NCI-H146 (cell line): ENCODE data around the gene MYORG.
A peak's percentile ranks its signal among the peaks of the same experiment; 100 is the strongest.

Experiments used
- DNase-seq: peaks from one replicate; lab custom pipeline; 2025; lab: John Stamatoyannopoulos, UW

MYORG gene

DNA sequence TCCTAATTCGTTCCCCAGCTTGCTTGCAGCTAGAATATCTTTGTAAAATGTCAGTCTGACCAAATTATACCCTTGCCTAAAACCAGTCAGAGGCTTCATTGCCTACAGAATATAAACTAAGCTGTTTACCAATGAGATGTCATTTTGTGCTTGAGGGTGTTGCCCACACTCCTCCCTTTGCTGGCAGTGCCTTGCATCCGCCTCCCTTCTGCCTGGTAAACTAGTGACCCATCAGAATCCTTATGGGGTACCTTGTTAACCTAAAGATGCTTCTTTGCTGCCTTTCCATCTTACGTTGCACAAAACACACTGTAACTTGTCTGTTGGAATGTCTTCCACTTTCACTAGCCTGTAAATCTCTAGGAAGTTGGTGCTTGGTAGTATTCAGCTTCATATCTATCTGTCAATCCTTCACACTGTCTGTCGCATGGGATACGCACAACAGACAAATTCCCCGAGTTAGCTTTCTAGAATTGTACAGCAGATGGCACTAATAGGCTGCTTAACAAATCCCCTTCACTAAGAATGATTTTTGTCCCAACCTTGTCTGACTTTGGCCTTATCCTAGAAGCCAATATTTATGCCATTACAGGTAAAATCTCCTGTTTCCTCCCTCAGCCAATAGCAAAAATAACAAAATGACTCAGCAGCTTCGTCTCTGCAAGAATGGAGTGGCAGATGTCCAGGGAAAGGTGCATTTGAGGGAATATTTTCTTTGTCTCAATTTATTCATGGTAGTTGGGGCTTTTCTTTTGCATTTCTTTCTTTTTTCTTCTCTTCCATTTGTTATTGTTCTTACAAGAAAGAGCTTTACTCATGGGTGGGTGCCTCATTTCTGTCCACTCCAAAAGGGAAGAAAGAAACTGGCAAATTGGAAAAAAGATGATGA is 44.4 kb downstream of the MYORG start:
- DNase-seq = peak; percentile 38

DNA sequence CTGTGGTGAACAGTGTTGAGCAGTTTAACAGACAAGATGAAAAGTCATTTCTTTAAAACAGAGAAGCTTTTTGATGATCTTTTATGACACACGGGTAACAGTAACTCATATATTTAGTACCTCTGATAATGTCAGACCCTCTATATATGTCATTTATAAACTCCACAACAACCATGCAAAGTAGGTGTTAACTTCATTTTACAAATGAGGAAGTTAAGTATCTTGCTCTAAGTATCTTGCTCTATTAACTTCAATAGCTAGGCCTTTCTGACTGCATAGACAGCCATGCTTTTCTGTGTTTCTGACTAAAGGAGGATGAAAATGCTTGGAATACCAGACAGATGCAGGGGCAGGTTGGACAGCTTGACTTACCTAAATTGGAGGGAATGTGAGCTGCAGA is 45.5 kb downstream of the MYORG start:
- DNase-seq = no peak

DNA sequence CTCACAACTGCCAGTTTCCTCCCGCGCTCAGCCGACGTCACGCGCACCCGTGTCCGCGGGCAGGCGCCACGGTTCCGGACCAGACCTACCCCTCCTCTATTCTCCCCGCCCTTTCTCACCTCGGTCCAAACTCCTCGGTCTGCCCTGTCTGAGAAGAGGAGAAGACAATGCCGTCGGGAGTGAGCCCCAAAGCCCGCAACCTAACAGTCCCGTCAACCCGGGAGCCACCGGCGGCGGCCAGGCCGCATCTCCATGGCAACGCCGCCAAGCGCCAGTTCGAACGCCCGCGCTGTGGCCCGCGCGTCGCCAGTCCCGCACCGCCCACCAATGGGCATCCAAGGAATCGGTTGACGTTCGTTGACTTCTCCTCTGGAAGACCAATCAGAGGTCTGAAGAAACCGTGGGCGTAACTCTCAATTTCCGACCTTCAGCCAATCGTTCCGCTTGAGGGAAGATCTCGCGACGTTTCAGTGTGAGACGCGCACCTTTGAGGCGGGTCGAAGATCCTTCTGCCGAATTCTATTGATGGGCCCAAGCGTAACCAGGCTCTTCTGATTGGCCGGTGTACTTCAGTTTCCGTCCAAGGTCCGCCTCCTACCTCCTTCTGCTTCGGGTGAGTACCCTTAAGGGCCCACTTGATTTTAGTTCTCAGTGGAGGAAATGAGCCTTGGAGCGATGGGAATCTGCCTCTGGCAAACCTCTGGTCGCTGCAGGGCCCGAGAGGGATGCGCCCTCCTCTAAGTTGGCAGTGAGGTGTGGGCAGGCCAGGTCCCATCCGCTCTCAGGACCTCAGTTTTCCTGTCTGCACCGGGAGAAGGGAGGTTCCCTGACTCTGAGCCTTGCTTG is 47.5 kb downstream of the MYORG start, which contains the start of the genes KIF24 and NUDT2:
Gene KIF24 (minus strand): TSS at position 282 of the 846 bp plus-strand sequence. CDS start 17,922 bp downstream, outside the sequence.
Gene NUDT2 (plus strand): TSS at position 583 of the 846 bp plus-strand sequence. CDS start 9,471 bp downstream, outside the sequence.
- DNase-seq = peak; percentile 100

DNA sequence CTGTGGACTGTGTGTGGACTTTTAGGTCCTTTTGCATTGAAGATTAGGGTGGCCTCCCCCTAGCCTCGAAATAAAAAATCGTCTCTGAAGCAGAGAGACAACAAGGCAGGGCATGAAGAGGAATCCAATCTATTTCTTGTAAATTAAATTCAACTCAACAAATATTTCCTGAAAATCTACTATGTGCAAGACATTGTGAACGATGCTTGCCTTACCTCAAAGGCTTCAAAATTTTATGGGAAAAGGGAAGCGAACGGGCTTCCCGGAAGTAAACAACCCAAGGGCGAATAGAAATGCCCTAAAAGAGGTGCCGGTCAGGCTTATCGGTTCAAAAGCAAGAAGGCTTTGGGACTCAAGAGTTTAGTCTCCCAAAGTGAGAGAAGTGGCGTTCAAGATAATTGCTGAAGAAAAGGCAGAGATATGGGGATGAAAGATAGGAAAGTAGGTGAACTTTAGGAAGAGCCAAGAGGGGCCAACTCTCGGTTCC is 48.2 kb downstream of the MYORG start:
- DNase-seq = peak; percentile 41

DNA sequence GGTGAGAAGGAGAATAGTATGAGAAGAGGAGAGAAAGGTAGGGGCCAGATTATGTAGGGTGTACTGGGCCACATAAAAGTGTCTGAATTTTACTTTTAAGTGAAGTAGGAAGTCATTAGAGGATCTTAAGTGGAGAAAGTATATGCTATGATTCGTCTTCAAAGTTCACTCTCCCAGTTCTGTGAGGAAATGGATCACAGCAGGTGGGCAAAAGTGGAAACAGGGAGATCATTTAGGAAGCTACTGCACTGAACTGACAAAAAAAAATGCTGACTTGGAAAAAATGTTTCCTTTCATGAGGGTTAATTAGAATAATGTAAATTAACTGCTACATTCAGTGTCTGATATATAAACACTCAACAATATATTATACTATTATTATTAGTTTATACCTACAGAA is 50.0 kb downstream of the MYORG start:
- no peak for DNase-seq

DNA sequence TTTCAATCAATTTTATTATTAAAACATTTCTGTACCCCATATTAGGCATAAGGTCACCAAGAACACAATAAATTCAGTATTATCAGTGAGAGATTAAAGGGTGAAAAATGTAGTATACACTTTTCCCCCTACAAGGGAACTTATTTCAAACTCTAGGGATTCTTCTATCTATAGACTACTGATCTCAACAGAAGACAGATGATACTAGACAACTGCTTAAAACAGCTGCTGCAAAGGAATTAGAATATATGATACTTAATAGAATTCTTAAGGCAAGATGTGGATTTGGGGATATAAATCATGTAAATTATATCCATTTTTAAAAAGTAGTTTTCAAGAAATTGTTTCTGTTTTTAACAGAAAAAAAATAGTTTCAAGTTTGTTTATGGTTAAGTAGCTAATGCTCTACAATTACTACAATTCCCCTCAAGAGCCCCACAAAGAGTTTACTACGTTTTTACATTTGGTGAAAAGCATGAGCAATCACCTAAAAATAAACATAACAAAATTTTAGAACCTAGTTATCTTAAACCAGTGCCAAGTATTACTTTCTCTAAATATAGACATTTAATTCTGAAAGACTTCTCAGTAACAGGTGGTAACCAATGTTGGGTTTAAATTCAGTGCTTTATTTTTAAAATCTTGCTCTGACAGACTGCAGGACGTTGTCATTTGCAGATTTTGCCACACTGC is 53.7 kb downstream of the MYORG start:
- no peak for DNase-seq

DNA sequence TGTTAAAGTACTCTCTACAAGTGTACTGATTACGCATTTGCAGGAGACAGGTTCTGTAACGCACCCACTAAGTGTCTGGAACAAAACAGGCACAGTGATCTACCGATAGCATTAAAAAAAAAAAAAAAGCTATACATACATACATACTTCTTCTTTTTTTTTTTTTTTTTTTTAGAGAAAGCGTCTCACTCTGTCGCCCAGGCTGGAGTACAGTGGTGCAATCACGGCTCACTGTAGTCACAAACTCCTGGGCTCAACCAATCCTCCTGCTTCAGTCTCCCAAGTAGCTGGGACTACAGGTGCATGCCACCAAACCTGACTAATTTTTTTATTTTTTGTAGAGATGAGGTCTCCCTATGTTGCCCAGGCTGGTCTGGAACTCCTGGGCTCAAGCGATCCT is 55.2 kb downstream of the MYORG start:
- no peak for DNase-seq

DNA sequence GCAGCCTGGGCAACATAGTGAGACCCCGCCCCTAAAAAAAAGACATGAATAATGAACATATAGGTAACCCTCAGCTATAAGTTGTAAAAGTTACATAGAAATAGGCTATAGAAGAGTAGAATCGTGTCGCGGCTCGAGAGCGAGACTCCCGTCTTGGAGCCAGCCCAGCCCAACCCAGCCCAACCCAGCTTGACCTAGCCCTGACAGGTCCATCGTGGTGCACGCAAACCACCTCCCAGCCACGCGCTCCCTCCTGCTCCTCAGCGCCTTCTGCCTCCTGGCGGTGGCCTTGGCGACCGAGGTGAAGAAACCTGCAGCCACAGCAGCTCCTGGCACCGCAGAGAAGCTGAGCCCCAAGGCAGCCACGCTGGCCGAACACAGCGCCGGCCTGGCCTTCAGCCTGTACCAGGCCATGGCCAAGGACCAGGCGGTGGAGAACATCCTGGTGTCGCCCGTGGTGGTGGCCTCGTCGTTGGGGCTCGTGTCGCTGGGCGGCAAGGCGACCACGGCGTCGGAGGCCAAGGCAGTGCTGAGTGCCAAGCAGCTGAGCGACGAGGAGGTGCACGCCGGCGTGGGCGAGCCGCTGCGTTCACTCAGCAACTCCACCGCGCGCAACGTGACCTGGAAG is 58.4 kb downstream of the MYORG start:
- no peak for DNase-seq

DNA sequence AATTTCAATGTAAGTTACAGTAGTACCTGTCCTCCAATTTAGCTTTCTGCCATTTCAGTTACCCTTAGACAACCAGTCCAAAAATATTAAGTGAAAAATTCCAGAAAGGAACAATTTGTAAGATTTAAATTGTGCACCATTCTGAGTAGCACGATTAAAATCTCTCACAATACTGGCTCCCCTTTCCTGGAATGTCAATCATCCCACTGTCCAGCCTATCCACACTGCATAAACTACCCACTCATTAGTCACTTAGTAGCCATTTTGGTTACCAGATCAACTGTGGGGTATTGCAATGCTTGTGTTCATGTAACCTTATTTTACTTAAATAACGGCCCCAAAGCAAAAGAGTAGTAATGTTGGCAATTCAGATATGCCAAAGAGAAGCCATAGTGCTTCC is 59.3 kb downstream of the MYORG start:
- DNase-seq = no peak
